ENCODE results near the gene TIGD7. TPM values are rescaled to one million over a fixed set of nuclear protein-coding genes. Genes with fewer than 3 reads are reported as not detected.

Gene TIGD7
- total RNA-seq, 1 donor from 2014 or later: 2.4 TPM

Other genes with a start within 250 kb of the TIGD7 start
- gene IL32, start 239.8 kb downstream of the TIGD7 start, total RNA-seq: 29.5 and 133 TPM in 2 replicates
- gene ZSCAN10, start 206.1 kb downstream of the TIGD7 start, total RNA-seq: not detected in 2 replicates
- gene ZNF205, start 192.8 kb downstream of the TIGD7 start, total RNA-seq: 26.2 and 30.2 TPM in 2 replicates
- gene ZNF213, start 170.4 kb downstream of the TIGD7 start, total RNA-seq: 6.6 and 14.6 TPM in 2 replicates
- gene OR1F1, start 117.2 kb downstream of the TIGD7 start, total RNA-seq: not detected in 2 replicates
- gene ZNF200, start 70.3 kb downstream of the TIGD7 start, total RNA-seq: 11.2 and 11.6 TPM in 2 replicates
- under 0.01 and 0.05 TPM in 2 replicates for gene MEFV, start 48.8 kb downstream of the TIGD7 start, total RNA-seq
- 57.5 and 59.4 TPM in 2 replicates for gene ZNF263, start 21.9 kb downstream of the TIGD7 start, total RNA-seq
- gene ZNF75A, start 67 bp upstream of the TIGD7 start, total RNA-seq: 19.6 and 23.5 TPM in 2 replicates
- not detected in 2 replicates for gene OR2C1, start 50.5 kb upstream of the TIGD7 start, total RNA-seq
- 12.4 and 12.6 TPM in 2 replicates for gene ZSCAN32, start 95.6 kb upstream of the TIGD7 start, total RNA-seq
- 6.4 and 8.0 TPM in 2 replicates for gene ZNF174, start 95.8 kb upstream of the TIGD7 start, total RNA-seq
- gene ZNF597, start 138.1 kb upstream of the TIGD7 start, total RNA-seq: 2.4 and 3.7 TPM in 2 replicates
- 19.9 and 22.8 TPM in 2 replicates for gene NAA60, start 138.2 kb upstream of the TIGD7 start, total RNA-seq
- not detected in 2 replicates for gene C16orf90, start 190.1 kb upstream of the TIGD7 start, total RNA-seq
- gene CLUAP1, start 195.6 kb upstream of the TIGD7 start, total RNA-seq: 12.1 and 17.3 TPM in 2 replicates

All from dermis blood vessel endothelial cell (primary cell).